SU-DHL-6 (cell line): Measurements from ENCODE around the gene PCAT6.
A peak's percentile ranks its signal among the peaks of the same experiment; 100 is the strongest.

Experiments used
- H2AFZ ChIP-seq: fragments of 200-600 bp; sonication (generic); 2 replicates; pipeline ENCODE4 v1.6.1; 2014; ENCODE audit warnings: low read depth, mild to moderate bottlenecking, moderate library complexity, mixed read lengths, antibody characterized with exemption, low read length; ENCODE audit not compliant: severe bottlenecking
- H3F3A ChIP-seq: fragments of 200-600 bp; shearing (Covaris generic); 2 replicates; pipeline ENCODE4 v1.6.0; 2016; ENCODE audit warnings: antibody characterized with exemption, mild to moderate bottlenecking; ENCODE audit not compliant: insufficient read depth
- H3K27ac ChIP-seq: fragments of 200-600 bp; sonication (generic); 2 replicates; pipeline ENCODE4 v1.5.1; 2016; ENCODE audit warnings: low read depth, mild to moderate bottlenecking, low read length, moderate library complexity, mixed read lengths
- H3K27me3 ChIP-seq: fragments of 200-600 bp; sonication (generic), shearing (Covaris generic); 2 replicates; pipeline ENCODE4 v1.6.0; 2014; ENCODE audit warnings: mild to moderate bottlenecking, low read length
- H3K36me3 ChIP-seq: fragments of 200-600 bp; sonication (generic); 2 replicates; pipeline ENCODE4 v1.6.1; 2014; ENCODE audit warnings: mild to moderate bottlenecking, low read length, mixed read lengths
- H3K4me2 ChIP-seq: fragments of 300-600, 200-600 bp; shearing (Covaris generic), sonication (generic); 2 replicates; pipeline ENCODE4 v1.6.0; 2014; ENCODE audit warnings: low read length, low read depth, mild to moderate bottlenecking; ENCODE audit not compliant: poor library complexity, severe bottlenecking
- H3K4me3 ChIP-seq: fragments of 200-600 bp; sonication (generic); 2 replicates; pipeline ENCODE4 v1.5.1; 2014; ENCODE audit warnings: antibody characterized with exemption, low read length, mild to moderate bottlenecking, mixed read lengths; ENCODE audit not compliant: insufficient read depth, poor library complexity, severe bottlenecking
- H3K79me2 ChIP-seq: fragments of 200-600 bp; sonication (generic); 2 replicates; pipeline ENCODE4 v1.6.1; 2014; ENCODE audit warnings: mild to moderate bottlenecking, low read length, moderate library complexity; ENCODE audit not compliant: insufficient read depth
- H3K9ac ChIP-seq: fragments of 200-600 bp; sonication (generic); 2 replicates; pipeline ENCODE4 v1.7.0; 2014; ENCODE audit warnings: mild to moderate bottlenecking, low read length
- H3K9me2 ChIP-seq: fragments of 200-600 bp; sonication (generic); replicated peaks from 2 replicates; pipeline ENCODE4 v1.6.1; 2014; ENCODE audit warnings: low read length; ENCODE audit not compliant: insufficient read depth
- H3K9me3 ChIP-seq: fragments of 200-600 bp; sonication (generic); 2 replicates; pipeline ENCODE4 v1.6.1; 2014; ENCODE audit warnings: low read length, mixed read lengths; ENCODE audit not compliant: insufficient read depth
- H4K20me1 ChIP-seq: fragments of 200-600 bp; sonication (generic); 2 replicates; pipeline ENCODE4 v1.6.1; 2014; ENCODE audit warnings: low read depth, mild to moderate bottlenecking, antibody characterized with exemption, low read length, moderate library complexity, mixed read lengths
- EZH2phosphoT487 ChIP-seq: fragments of 200-600 bp; sonication (generic), shearing (Covaris generic); conservative IDR thresholded peaks from 2 replicates; pipeline ENCODE4 v1.6.1; 2018; ENCODE audit warnings: mild to moderate bottlenecking, antibody characterized with exemption, low read length, moderate library complexity, mixed read lengths
- TF ChIP-seq, protein P1 (sequence below): fragments of 200-600 bp; sonication (generic); IDR thresholded peaks from one replicate; pipeline ENCODE4 v1.5.1; 2017; ENCODE audit warnings: antibody characterized with exemption, mild to moderate bottlenecking, low read length, moderate library complexity; ENCODE audit not compliant: insufficient read depth, poor library complexity, severe bottlenecking

PCAT6 gene

DNA sequence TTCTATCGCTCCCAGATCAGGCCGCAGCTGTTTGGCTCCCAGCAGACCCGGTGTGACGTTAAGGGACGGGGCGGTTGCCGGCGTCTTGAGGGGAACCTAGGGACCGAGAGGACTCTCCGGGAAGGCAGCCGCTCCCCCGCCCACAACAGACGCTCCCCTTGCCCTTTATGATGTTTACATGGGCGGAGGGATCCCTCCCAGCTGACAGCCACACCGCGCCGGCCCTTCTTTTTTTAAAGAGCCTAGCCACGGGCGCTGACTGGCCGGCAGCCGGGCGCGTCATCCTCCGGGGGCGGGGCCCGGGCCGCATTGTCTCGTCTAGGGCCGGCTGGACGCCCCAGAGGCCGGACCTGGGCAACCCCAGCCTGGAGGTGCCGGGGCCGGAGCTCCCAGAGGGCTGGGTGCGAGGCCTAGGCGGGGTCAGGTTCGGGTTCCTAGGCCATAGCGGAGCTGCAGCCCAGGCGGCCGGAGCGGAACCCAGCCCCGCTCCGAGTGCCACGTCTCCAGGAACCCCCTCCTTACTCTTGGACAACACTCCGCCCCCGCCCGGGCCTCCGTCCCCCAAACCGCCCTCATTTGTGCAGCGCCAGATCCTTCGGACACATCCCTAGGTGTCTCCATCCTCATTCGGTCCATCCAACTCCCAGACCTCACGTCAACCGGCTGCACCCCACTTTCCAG, at the start of gene PCAT6:
Gene PCAT6, plus strand, starts transcription at position 340 of the 681 bp plus-strand sequence.
- Histone ChIP-seq H3K27me3 (no peaks in the 10 kb centered on the region; the same call in 1 of the 2 replicates), H3K79me2 (no peaks in the 10 kb centered on the region), H4K20me1 (no peaks in the 10 kb centered on the region), H3K36me3 (no peaks in the 10 kb centered on the region), H3K4me2 (peak within 1 kb of the TSS; percentile 74), H3K9ac (peak within 1 kb of the TSS; percentile 38; the same call in 1 of the 2 replicates), H3K27ac (no peak within 1 kb of the TSS), H3F3A (no peaks in the 10 kb centered on the region), H2AFZ (peak within 1 kb of the TSS; percentile 93), H3K9me3 (no peaks in the 10 kb centered on the region), H3K9me2 (no peaks in the 10 kb centered on the region), H3K4me3 (peak within 1 kb of the TSS; percentile 64)
- TF ChIP-seq EZH2phosphoT487, result no peak
- TF ChIP-seq, protein P1, sequence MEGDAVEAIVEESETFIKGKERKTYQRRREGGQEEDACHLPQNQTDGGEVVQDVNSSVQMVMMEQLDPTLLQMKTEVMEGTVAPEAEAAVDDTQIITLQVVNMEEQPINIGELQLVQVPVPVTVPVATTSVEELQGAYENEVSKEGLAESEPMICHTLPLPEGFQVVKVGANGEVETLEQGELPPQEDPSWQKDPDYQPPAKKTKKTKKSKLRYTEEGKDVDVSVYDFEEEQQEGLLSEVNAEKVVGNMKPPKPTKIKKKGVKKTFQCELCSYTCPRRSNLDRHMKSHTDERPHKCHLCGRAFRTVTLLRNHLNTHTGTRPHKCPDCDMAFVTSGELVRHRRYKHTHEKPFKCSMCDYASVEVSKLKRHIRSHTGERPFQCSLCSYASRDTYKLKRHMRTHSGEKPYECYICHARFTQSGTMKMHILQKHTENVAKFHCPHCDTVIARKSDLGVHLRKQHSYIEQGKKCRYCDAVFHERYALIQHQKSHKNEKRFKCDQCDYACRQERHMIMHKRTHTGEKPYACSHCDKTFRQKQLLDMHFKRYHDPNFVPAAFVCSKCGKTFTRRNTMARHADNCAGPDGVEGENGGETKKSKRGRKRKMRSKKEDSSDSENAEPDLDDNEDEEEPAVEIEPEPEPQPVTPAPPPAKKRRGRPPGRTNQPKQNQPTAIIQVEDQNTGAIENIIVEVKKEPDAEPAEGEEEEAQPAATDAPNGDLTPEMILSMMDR, result no peak

DNA sequence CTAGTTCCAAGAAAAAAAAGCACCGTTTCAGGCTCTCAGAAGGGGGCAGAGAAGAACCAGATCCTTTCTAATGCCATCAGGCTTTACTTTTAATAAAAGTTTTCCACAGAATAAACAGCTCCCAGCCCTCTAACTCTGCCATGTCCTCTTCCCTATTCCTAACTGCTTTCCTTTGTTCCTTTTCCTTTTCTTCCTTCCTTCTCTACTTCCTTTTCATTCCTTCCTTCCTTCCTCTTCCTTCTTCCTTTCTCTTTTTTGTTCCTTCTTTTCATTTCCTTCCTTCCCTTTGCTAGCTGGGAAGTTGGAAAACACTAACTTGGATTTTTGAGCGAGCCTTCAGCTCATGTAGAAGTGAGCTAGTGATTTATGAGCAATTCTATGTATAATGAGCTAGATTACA, 48.7 kb upstream of the PCAT6 start:
- H3K79me2 ChIP-seq, result no peaks in the 10 kb centered on the region
- no peak overlapping the region for H3K4me2 ChIP-seq
- no peak overlapping the region for H3K27ac ChIP-seq
- H4K20me1 ChIP-seq, result no peaks in the 10 kb centered on the region
- no peaks in the 10 kb centered on the region for H3K36me3 ChIP-seq
- H3K9me3 ChIP-seq, result no peaks in the 10 kb centered on the region
- no peaks in the 10 kb centered on the region for H3K27me3 ChIP-seq
- H3K9ac ChIP-seq, result no peak overlapping the region
- H3K9me2 ChIP-seq, result no peaks in the 10 kb centered on the region
- no peak overlapping the region for H3K4me3 ChIP-seq
- H2AFZ ChIP-seq, result no peak overlapping the region
- H3F3A ChIP-seq, result no peaks in the 10 kb centered on the region
- TF ChIP-seq EZH2phosphoT487, result no peak
- TF ChIP-seq, protein P1, result no peak

- Histone ChIP-seq H3K9me3 (no peaks in the 10 kb centered on the region), H3K9me2 (no peaks in the 10 kb centered on the region), H3K27me3 (no peaks in the 10 kb centered on the region), H3K79me2 (no peaks in the 10 kb centered on the region), H3K4me2 (no peak overlapping the region), H3K27ac (no peak overlapping the region), H2AFZ (no peak overlapping the region), H4K20me1 (no peaks in the 10 kb centered on the region), H3K9ac (no peak overlapping the region), H3F3A (no peaks in the 10 kb centered on the region), H3K4me3 (no peak overlapping the region), H3K36me3 (no peaks in the 10 kb centered on the region)
- no peak for TF ChIP-seq EZH2phosphoT487
- TF ChIP-seq, protein P1, result no peak
Observed at GRCh38 chr1:202765721-202766120, 45.0 kb upstream of the PCAT6 start.
